ENCODE results near the gene NOP58. TPM values are rescaled to one million over a fixed set of nuclear protein-coding genes. Genes with fewer than 3 reads are reported as not detected.

Gene NOP58
- total and polyA plus RNA-seq, 2 of the 8 experiments (the other 6 are each of a cell fraction or from before 2014, with no cell fraction given), result 41.5 to 133 TPM

DNA sequence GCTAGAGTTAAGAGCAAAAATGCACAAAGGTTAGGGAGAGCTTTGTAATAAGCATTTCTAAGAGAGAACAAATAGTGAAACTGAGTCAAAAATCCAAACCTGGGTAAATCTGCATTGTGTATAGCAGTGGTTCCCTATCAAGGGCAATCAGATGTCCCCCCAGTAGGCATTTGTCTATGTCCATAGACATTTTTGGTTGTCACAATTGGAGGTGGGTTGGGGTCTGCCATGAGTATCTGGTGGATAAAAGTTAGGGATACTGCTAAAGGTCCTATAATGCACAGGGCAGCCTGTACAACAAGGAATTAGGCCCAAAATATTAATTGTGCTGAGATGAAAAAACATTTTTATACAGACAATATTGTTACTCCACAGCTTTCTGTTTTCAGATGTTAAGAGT, 21.0 kb downstream of the NOP58 start:
- Histone ChIP-seq H4K91ac (replicated peaks; ENCODE audit: insufficient read length, low read length) (no peak overlapping the region), H3K27ac (ENCODE audit: low read depth, low read length) (no peak overlapping the region), H3K14ac (ENCODE audit: insufficient read length) (no peak overlapping the region), H3K4me1 (replicated peaks in 1 of 4; ENCODE audit: control insufficient read depth in 3 of 4, insufficient read depth in 4 of 4, low read length in 3 of 4) (no peaks in the 10 kb centered on the region), H2BK15ac (ENCODE audit: low read length) (no peak overlapping the region), H3K23me2 (ENCODE audit: low read depth, low read length) (no peaks in the 10 kb centered on the region), H2AK5ac (ENCODE audit: low read depth, low read length) (no peak overlapping the region), H3K9me3 (ENCODE audit: insufficient read depth in 2 of 2, low read depth in 1 of 2, low read length in 1 of 2) (no peaks in the 10 kb centered on the region), H3K23ac (ENCODE audit: insufficient read length) (no peak overlapping the region), H3K27me3 (replicated peaks in 1 of 4; ENCODE audit: control insufficient read depth in 3 of 4, extremely low read depth in 1 of 4, insufficient read depth in 3 of 4, low read length in 3 of 4) (no peaks in the 10 kb centered on the region), H2BK12ac (ENCODE audit: low read depth, low read length) (no peak overlapping the region), H3K79me1 (ENCODE audit: low read depth, low read length) (no peaks in the 10 kb centered on the region; the same call in 1 of the 2 replicates), H4K8ac (ENCODE audit: extremely low read depth, insufficient read depth, low read length) (no peak overlapping the region), H2AFZ (ENCODE audit: low read length) (no peak overlapping the region), H3K56ac (replicated peaks; ENCODE audit: insufficient read length, low read depth, low read length) (no peak overlapping the region), H2BK5ac (ENCODE audit: low read depth, low read length) (no peak overlapping the region), H3K36me3 (ENCODE audit: control insufficient read depth in 2 of 4, insufficient read depth in 4 of 4, low read length in 3 of 4) (peaks cover 44 to 100% (median 83%) of the 10 kb centered on the region in 4 experiments), H2BK120ac (replicated peaks; ENCODE audit: low read depth, low read length) (no peak overlapping the region), H4K5ac (ENCODE audit: insufficient read length, low read depth, low read length) (no peak overlapping the region), H4K20me1 (replicated peaks in 1 of 2; ENCODE audit: control insufficient read depth in 1 of 2, insufficient read depth in 2 of 2, low read length in 2 of 2) (peaks cover 2 to 4% of the 10 kb centered on the region in 2 experiments), H3K4ac (replicated peaks; ENCODE audit: insufficient read length, low read depth, low read length) (no peak overlapping the region), H3K18ac (ENCODE audit: extremely low read depth, low read length) (no peak overlapping the region), H3K79me2 (ENCODE audit: control insufficient read depth in 1 of 2, insufficient read depth in 2 of 2, low read length in 2 of 2) (peaks cover 0 to 27% of the 10 kb centered on the region in 2 experiments; a peak in 2 of 4 replicates), H2BK20ac (ENCODE audit: low read length) (no peak overlapping the region), H3K4me2 (ENCODE audit: insufficient read depth in 1 of 2, low read depth in 2 of 2, low read length in 2 of 2) (no peak overlapping the region), H3K4me3 (ENCODE audit: extremely low read depth in 1 of 4, insufficient read depth in 2 of 4, low read depth in 3 of 4, low read length in 4 of 4) (no peak overlapping the region), H3K9ac (replicated peaks in 1 of 4; ENCODE audit: extremely low read depth in 1 of 4, low read depth in 3 of 4, low read length in 3 of 4) (no peak overlapping the region)
- ChIA-PET CTCF (ENCODE audit: partially characterized antibody) (interaction anchor here (0.6 to 3.3 kb wide), 3 partner anchors 8 to 607 kb away, joined by 4 to 19 read pairs (median 4); no protein-coding TSS in a partner anchor), POLR2A (ENCODE audit: partially characterized antibody) (interaction anchor here (0.8 to 1.7 kb wide), 4 partner anchors 9 to 19 kb away, joined by 3 to 5 read pairs (median 4); no protein-coding TSS in a partner anchor)
- FAIRE-seq, result no peak
- TF ChIP-seq, protein P1, sequence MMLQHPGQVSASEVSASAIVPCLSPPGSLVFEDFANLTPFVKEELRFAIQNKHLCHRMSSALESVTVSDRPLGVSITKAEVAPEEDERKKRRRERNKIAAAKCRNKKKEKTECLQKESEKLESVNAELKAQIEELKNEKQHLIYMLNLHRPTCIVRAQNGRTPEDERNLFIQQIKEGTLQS (IDR thresholded peaks at IDR 0.05; ENCODE audit: insufficient read depth, low read depth, low read length), result no peak
- TF ChIP-seq POLR2A (IDR thresholded peaks at IDR 0.05; ENCODE audit: control extremely low read depth in 1 of 2, low read depth in 2 of 2, low read length in 2 of 2), result peak in 1 of 2 experiments; percentile 29; a peak in 1 of 3 replicates
- DNase-seq (ENCODE audit: low read depth in 1 of 2, low spot score in 2 of 2), result no peak

Measured in H1 (cell line).